H1 (cell line): Measurements from ENCODE around the gene SMIM41. TPM values are rescaled to one million over a fixed set of nuclear protein-coding genes. Genes with fewer than 3 reads are reported as not detected.

Source experiments
- CTBP2 ChIP-seq: IDR thresholded peaks from 2 replicates; pipeline ENCODE4 v1.7.0; 2011; ENCODE audit warnings: borderline replicate concordance, mild to moderate bottlenecking, moderate library complexity, mixed read lengths, low read length; ENCODE audit not compliant: insufficient read depth, insufficient read length
- TAF7 ChIP-seq: optimal IDR thresholded peaks from 2 replicates; pipeline ENCODE3; 2011; ENCODE audit warnings: low read depth, mild to moderate bottlenecking, inconsistent platforms, low read length, moderate library complexity, borderline replicate concordance
- TBP ChIP-seq: IDR thresholded peaks from 2 replicates; pipeline ENCODE4 v1.6.1; 2011; ENCODE audit warnings: low read depth, low read length, improper control_type of control experiment
- polyA plus RNA-seq, 7 experiments: library from polyadenylated mRNA; depleted of rRNA in 3 of 7; stranded (reverse) in 5 of 7; unstranded in 2 of 7; fragments of >200 nt in 5 of 7; fragments of 200-250 nt in 2 of 7; gene quantifications; 1 replicate in 5 of 7; 2 replicates in 1 of 7; 4 replicates in 1 of 7; pipeline versions ENCODE4 v1.2.1 to v1.2.3, GENCODE V29; 2011 to 2013; ENCODE audit warnings: missing spikeins in 2 of 7, mixed read lengths in 2 of 7
- total RNA-seq: library from RNA; stranded (reverse); fragmentation: NEBNext Ultra II Directional; extraction: Animal tissue kit (Norgen Biotek cat#: 25700); gene quantifications from 2 replicates; pipeline ENCODE4 v1.2.1, GENCODE V29; 2021

SMIM41 gene
- total and polyA plus RNA-seq, 2 of the 8 experiments (the other 6 are each of a cell fraction or from before 2014, with no cell fraction given), result 0.28 to 0.98 TPM

DNA sequence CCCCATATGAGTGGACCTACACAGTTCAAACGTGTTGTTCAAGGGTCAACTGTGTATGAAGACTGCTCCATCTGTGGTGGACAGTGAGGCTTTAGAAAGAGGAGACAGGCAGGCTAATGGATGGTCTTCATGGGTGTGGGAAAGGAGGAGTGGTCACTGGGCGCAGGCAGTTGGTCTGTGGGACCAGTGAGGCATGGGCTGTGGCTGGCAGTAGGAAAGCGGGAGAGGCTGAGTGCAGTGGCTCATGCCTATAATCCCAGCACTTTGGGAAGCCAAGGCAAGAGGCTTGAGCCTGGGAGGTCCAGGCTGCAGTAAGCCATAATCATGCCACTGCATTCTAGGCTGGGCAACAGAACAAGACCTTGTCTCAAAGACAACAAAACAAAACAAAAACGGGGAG, 30.2 kb upstream of the SMIM41 start (continued):
- TF ChIP-seq TAF7, result no peak
- TF ChIP-seq TBP, result no peak
- TF ChIP-seq CTBP2, result no peak
